HFF-Myc (cell line): ENCODE results near the gene ATAD3C.

Source experiments
- DNase-seq: peaks from one replicate; pipeline ENCODE4 v3.0.0-alpha.2; 2011; ENCODE audit warnings: low read depth; ENCODE audit errors: extremely low read depth
- H3K4me3 ChIP-seq: replicated peaks from 2 replicates; pipeline ENCODE4 v1.5.1; 2011; ENCODE audit warnings: low read depth, mild to moderate bottlenecking, control low read depth, low read length
- TF ChIP-seq, protein P1 (sequence below): IDR thresholded peaks from 2 replicates; pipeline ENCODE4 v1.5.1; 2012; ENCODE audit warnings: mild to moderate bottlenecking, low read depth, low read length, control low read depth; ENCODE audit errors: missing control alignments

Gene ATAD3C

DNA sequence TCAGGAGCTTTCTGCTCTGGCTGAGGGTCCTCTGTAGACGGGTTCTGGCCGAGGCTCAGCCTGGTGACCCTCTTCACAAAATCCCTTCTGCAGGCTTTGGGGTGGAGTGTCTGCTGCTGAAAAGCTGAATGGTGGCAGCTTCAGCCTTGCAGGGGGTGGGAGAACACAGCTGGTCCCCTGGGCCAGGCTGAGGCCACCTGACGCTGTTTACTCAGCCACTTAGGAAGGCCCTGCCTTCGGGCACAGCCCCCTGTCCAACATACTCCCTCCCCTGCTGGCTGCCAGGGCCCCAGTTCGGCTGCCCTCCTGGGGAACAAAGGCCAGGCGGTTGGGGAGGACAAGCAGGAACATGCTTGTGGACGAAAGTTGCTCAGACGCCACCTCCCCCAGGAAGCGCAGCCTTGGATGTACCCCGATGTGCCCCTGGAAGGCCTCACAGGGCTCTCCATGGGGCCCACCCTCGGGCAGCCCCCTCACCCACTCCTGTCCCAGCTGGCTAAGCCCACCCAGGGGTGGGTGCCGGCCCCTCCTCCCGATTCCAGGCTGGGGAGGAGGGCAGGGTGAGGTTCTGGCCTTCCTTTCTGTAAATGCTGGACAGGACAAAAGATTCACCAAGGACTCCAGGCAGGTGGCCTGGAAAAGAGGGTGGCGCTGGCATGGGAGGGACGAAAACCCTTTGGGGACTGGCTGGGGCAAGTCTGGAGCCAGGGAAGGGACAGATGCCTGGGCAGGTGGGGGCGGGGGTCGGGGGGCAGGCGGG, 28.2 kb upstream of the ATAD3C start, which contains the start of gene ANKRD65:
ANKRD65 (minus strand) TSS at position 130 of the 760 bp plus-strand sequence. CDS start 271 bp downstream, outside the sequence.
- TF ChIP-seq, protein P1, sequence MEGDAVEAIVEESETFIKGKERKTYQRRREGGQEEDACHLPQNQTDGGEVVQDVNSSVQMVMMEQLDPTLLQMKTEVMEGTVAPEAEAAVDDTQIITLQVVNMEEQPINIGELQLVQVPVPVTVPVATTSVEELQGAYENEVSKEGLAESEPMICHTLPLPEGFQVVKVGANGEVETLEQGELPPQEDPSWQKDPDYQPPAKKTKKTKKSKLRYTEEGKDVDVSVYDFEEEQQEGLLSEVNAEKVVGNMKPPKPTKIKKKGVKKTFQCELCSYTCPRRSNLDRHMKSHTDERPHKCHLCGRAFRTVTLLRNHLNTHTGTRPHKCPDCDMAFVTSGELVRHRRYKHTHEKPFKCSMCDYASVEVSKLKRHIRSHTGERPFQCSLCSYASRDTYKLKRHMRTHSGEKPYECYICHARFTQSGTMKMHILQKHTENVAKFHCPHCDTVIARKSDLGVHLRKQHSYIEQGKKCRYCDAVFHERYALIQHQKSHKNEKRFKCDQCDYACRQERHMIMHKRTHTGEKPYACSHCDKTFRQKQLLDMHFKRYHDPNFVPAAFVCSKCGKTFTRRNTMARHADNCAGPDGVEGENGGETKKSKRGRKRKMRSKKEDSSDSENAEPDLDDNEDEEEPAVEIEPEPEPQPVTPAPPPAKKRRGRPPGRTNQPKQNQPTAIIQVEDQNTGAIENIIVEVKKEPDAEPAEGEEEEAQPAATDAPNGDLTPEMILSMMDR, result no peak
- no peak for DNase-seq
- no peak within 1 kb of the TSS for H3K4me3 ChIP-seq

DNA sequence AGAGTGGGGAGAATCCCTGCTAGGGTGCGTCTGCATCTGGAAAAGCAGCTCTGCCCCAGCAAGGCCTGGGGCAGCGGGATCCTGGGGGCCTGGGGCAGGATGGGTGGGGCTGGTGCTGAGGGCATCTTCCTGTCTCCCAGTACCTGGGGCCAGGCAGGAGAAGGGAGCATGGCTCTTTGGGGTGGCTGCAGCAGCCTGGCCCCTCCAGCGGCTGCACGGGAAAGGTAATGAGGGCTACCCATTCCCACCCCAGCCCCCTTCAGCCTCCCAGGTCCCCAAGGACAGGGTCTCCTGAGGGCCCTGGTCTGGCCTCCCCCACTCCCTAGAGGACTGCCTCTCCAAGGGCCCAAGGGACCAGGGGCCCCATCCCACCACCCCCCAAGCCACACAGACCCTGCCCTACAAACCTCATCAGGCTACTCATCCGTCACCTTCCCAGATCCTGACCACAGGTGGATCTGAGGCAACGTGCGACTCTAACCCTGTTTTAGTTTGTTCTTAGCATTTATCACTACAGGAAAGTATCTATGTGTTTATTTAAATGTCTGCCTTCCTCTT, 27.5 kb upstream of the ATAD3C start:
- no peak for DNase-seq
- H3K4me3 ChIP-seq, result no peak overlapping the region
- TF ChIP-seq, protein P1, result no peak

DNA sequence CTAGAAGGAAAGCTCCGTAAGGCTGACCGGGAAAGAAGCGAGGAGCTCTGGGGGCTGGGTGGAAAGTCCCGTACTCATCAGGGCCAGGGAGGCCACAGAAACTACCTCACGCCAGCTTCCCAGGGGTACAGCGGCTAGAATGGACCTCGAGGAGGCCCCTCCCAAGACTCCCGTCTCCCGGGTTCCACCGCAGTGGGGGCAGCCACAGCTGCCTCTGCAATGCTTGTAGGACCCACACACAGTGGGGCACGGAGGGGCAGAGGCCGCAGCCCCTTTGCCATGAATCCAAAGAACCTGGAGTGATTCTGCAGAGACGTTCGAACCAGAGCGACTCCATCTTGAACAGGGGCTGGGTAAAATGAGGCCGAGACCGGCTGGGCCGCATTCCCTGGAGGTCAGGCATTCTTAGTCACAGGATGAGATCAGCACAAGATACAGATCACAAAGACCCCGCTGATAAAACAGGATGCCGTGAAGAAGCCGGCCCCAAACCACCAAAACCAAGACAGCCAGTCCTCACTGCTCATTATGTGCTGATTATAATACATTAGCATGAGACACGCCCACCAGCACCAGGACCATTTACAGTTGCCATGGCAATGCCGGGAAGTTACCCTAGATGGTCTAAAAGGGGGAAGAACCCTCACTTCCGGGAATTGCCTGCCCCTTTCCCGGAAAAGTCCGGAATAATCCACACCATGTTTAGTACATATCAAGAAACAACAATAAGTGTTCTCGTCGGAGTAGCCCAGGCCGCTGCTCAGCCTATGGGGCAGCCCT, 26.8 kb upstream of the ATAD3C start:
- DNase-seq, result no peak
- no peak overlapping the region for H3K4me3 ChIP-seq
- TF ChIP-seq, protein P1, result no peak

- no peak for DNase-seq
- TF ChIP-seq, protein P1, result no peak
- no peak overlapping the region for H3K4me3 ChIP-seq
Observed at GRCh38 chr1:1423245-1423597, 26.3 kb upstream of the ATAD3C start.

GRCh38 chr1:1424707-1425106, 24.8 kb upstream of the ATAD3C start:
- DNase-seq, result no peak
- TF ChIP-seq, protein P1, result no peak
- no peak overlapping the region for H3K4me3 ChIP-seq

GRCh38 chr1:1425426-1425752, 24.1 kb upstream of the ATAD3C start:
- DNase-seq, result no peak
- TF ChIP-seq, protein P1, result no peak
- no peak overlapping the region for H3K4me3 ChIP-seq
